Measurements from ENCODE around the gene RCAN1.

RCAN1 gene
- total RNA-seq: 24.7 to 106 (median 48.0) reads per million in 17 experiments

GRCh38 chr21:34614628-34615486 lies at the start of gene RCAN1:
Gene RCAN1 (minus strand): TSS chr21:34615113. CDS start chr21:34615011, 102 bp downstream.
- peak; percentile 94 to 98 (median 96) for DNase-seq

- DNase-seq: no peak
Observed at GRCh38 chr21:34661848-34662247, 46.9 kb upstream of the RCAN1 start.

GRCh38 chr21:34653522-34653921 lies 38.6 kb upstream of the RCAN1 start:
- no peak for DNase-seq

GRCh38 chr21:34651642-34652041 lies 36.7 kb upstream of the RCAN1 start:
- DNase-seq: no peak

- no peak for DNase-seq
Observed at GRCh38 chr21:34650861-34651431, 36.0 kb upstream of the RCAN1 start.

GRCh38 chr21:34649400-34649799 lies 34.5 kb upstream of the RCAN1 start:
- no peak for DNase-seq

GRCh38 chr21:34648739-34649297 lies 33.9 kb upstream of the RCAN1 start:
- DNase-seq: no peak

GRCh38 chr21:34647555-34647954 lies 32.6 kb upstream of the RCAN1 start:
- DNase-seq: no peak

- DNase-seq: no peak
Observed at GRCh38 chr21:34644825-34645224, 29.9 kb upstream of the RCAN1 start.

- no peak for DNase-seq
Observed at GRCh38 chr21:34642211-34643075, 27.5 kb upstream of the RCAN1 start.

- no peak for DNase-seq
Observed at GRCh38 chr21:34640858-34641257, 25.9 kb upstream of the RCAN1 start.

- DNase-seq: peak in 1 of 4 experiments; percentile 26
Observed at GRCh38 chr21:34639882-34640788, 25.2 kb upstream of the RCAN1 start.

GRCh38 chr21:34639250-34639649 lies 24.3 kb upstream of the RCAN1 start:
- DNase-seq: no peak

- no peak for DNase-seq
Observed at GRCh38 chr21:34636961-34637360, 22.0 kb upstream of the RCAN1 start.

- peak in 1 of 4 experiments; percentile 22 for DNase-seq
Observed at GRCh38 chr21:34635307-34635706, 20.4 kb upstream of the RCAN1 start.

GRCh38 chr21:34632498-34632897 lies 17.6 kb upstream of the RCAN1 start:
- no peak for DNase-seq

- DNase-seq: peak; percentile 70 to 83 (median 72)
Observed at GRCh38 chr21:34630536-34631143, 15.7 kb upstream of the RCAN1 start.

- DNase-seq: no peak
Observed at GRCh38 chr21:34626131-34626530, 11.2 kb upstream of the RCAN1 start.

- no peak for DNase-seq
Observed at GRCh38 chr21:34625030-34625593, 10.2 kb upstream of the RCAN1 start.

GRCh38 chr21:34623516-34623915 lies 8.6 kb upstream of the RCAN1 start:
- peak in 3 of 4 experiments; percentile 40 to 60 (median 45) for DNase-seq
